ENCODE measurements around the gene LIPG. TPM values are rescaled to one million over a fixed set of nuclear protein-coding genes. Genes with fewer than 3 reads are reported as not detected.

The LIPG gene
- total RNA-seq, 2 donors from 2014 or later = 0.52 to 0.66 TPM

DNA sequence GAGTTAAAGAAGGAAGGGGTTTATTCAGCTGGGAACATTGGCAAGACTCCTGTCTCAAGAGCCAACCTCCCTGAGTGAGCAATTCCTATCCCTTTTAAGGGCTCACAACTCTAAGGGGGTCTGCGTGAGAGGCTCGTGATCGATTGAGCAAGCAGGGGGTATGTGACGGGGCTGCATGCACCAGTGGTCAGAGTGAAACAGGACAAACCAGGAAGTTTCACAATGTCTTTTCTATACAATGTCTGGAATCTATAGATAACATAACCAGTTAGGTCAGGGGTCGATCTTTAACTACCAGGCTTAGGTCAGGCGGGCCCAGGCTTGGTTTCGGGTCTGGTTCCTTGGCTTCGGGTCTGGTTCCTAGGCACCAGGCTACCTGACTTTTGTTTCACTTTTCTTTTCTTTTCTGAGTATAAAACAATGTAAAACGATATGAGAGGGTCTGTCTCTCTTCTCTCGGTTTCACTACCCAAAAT lies 30.1 kb upstream of the LIPG start:
- 69% methylated on average over 10 of the region's 10 CpGs for WGBS, 2 donors
- peak in 1 of 4 donors; percentile 3 for DNase-seq

GRCh38 chr18:49534846-49535601 lies 26.8 kb upstream of the LIPG start:
- DNase-seq (no peak), ATAC-seq (no peak)
- Histone ChIP-seq H3K27me3 (no peaks in the 10 kb centered on the region), H3K36me3 (replicated peaks in 1 of 2; ENCODE audit: insufficient read depth in 1 of 2, low read depth in 2 of 2) (no peaks in the 10 kb centered on the region), H3K4me3 (no peak overlapping the region), H3K9me3 (no peaks in the 10 kb centered on the region), H3K27ac (no peak overlapping the region), H3K4me1 (no peaks in the 10 kb centered on the region)
- intact Hi-C loops (cut with DNase I) = no loop called here
- no peak for TF ChIP-seq POLR2A (IDR thresholded peaks at IDR 0.05)
- TF ChIP-seq, protein P1, sequence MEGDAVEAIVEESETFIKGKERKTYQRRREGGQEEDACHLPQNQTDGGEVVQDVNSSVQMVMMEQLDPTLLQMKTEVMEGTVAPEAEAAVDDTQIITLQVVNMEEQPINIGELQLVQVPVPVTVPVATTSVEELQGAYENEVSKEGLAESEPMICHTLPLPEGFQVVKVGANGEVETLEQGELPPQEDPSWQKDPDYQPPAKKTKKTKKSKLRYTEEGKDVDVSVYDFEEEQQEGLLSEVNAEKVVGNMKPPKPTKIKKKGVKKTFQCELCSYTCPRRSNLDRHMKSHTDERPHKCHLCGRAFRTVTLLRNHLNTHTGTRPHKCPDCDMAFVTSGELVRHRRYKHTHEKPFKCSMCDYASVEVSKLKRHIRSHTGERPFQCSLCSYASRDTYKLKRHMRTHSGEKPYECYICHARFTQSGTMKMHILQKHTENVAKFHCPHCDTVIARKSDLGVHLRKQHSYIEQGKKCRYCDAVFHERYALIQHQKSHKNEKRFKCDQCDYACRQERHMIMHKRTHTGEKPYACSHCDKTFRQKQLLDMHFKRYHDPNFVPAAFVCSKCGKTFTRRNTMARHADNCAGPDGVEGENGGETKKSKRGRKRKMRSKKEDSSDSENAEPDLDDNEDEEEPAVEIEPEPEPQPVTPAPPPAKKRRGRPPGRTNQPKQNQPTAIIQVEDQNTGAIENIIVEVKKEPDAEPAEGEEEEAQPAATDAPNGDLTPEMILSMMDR (IDR thresholded peaks at IDR 0.05) = no peak
- WGBS, 2 donors = 87 to 96% methylated on average over 1 of the region's 1 CpG

More for the DNA sequence above, 30.1 kb upstream of the LIPG start:
- TF ChIP-seq POLR2A (IDR thresholded peaks at IDR 0.05) = no peak
- TF ChIP-seq, protein P1 (IDR thresholded peaks at IDR 0.05) = no peak
- ATAC-seq = no peak
- no peaks in the 10 kb centered on the region for H3K36me3 ChIP-seq (replicated peaks in 1 of 2; ENCODE audit: insufficient read depth in 1 of 2, low read depth in 2 of 2)
- no peak overlapping the region for H3K27ac ChIP-seq
- no peaks in the 10 kb centered on the region for H3K27me3 ChIP-seq
- no peak overlapping the region for H3K4me3 ChIP-seq
- H3K9me3 ChIP-seq = no peaks in the 10 kb centered on the region
- intact Hi-C loops (cut with DNase I) = no loop called here
- no peaks in the 10 kb centered on the region for H3K4me1 ChIP-seq

DNA sequence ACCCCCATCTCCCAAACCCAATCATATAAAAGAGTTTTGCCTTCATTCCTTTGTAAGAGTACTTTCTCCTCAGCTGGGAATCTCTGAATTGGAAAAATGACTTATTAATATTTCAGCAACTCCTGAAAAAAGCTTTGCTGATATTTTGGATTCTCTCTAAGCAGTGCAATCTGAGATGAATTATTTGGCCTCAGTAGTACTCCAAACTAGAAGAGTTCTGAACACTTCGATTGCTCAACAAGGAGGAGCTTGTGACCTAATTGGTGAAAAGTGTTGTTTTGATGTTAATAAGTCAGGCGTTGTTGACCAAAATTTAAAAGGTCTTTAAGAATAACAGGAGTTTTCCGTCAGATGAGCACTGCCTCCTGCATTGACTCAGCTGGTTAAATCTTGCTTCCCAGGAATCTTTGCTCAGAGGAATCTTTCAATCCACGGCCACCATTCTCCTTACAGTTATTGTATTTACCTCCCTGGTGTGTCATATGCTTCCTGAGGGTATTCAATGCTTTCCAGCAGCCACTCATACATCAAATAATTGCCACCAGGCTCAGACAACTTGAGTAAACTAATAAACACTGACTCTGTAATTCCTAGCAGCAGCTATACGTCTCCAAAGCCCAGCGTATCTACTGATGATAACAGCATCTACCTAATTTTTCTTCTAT lies 24.5 kb upstream of the LIPG start:
- no peaks in the 10 kb centered on the region for H3K4me1 ChIP-seq
- TF ChIP-seq, protein P1 (IDR thresholded peaks at IDR 0.05) = no peak
- no peak for TF ChIP-seq POLR2A (IDR thresholded peaks at IDR 0.05)
- intact Hi-C loops (cut with DNase I) = no loop called here
- ATAC-seq = no peak
- H3K9me3 ChIP-seq = no peaks in the 10 kb centered on the region
- H3K27me3 ChIP-seq = no peaks in the 10 kb centered on the region
- DNase-seq = no peak
- 76 to 87% methylated on average over 6 of the region's 6 CpGs for WGBS, 2 donors
- no peaks in the 10 kb centered on the region for H3K36me3 ChIP-seq (replicated peaks in 1 of 2; ENCODE audit: insufficient read depth in 1 of 2, low read depth in 2 of 2)
- no peak overlapping the region for H3K4me3 ChIP-seq
- H3K27ac ChIP-seq = no peak overlapping the region

GRCh38 chr18:49544362-49544761 lies 17.5 kb upstream of the LIPG start:
- H3K36me3 ChIP-seq (replicated peaks in 1 of 2; ENCODE audit: insufficient read depth in 1 of 2, low read depth in 2 of 2) = no peaks in the 10 kb centered on the region
- H3K27me3 ChIP-seq = no peaks in the 10 kb centered on the region
- intact Hi-C loops (cut with DNase I) = no loop called here
- no peaks in the 10 kb centered on the region for H3K9me3 ChIP-seq
- ATAC-seq (no peak), DNase-seq (no peak)
- H3K4me3 ChIP-seq = no peak overlapping the region
- WGBS, 2 donors = 86 to 91% methylated on average over 4 to 5 of the region's 5 CpGs
- no peak overlapping the region for H3K27ac ChIP-seq
- TF ChIP-seq, protein P1 (IDR thresholded peaks at IDR 0.05) = no peak
- TF ChIP-seq POLR2A (IDR thresholded peaks at IDR 0.05) = no peak
- no peaks in the 10 kb centered on the region for H3K4me1 ChIP-seq
